Fibroblast of skin of right quadriceps (primary cell): ENCODE results near the gene SDR42E2.
"Not testable (repeated sequence)": the region's sequence is repeated elsewhere in the genome, so short reads cannot be mapped to it uniquely, and the experiment has no call there.

Experiments
- DNase-seq: peaks from one replicate; pipeline ENCODE4 v3.0.0-alpha.2; 2013

Gene SDR42E2

GRCh38 chr16:22161999-22162655 is at the start of gene SDR42E2:
Gene SDR42E2, plus strand, starts transcription at chr16:22162506. Its CDS starts 3,077 bp downstream, at chr16:22165583.
- no peak for DNase-seq

GRCh38 chr16:22116095-22116700 is 46.1 kb upstream of the SDR42E2 start:
- DNase-seq = no peak

- DNase-seq = no peak
Measured at GRCh38 chr16:22117609-22118008, 44.7 kb upstream of the SDR42E2 start.

- no peak for DNase-seq
Measured at GRCh38 chr16:22120440-22120839, 41.9 kb upstream of the SDR42E2 start.

GRCh38 chr16:22122239-22122638 is 40.1 kb upstream of the SDR42E2 start:
- no peak for DNase-seq

- no peak for DNase-seq
Measured at GRCh38 chr16:22123146-22123545, 39.2 kb upstream of the SDR42E2 start.

DNA sequence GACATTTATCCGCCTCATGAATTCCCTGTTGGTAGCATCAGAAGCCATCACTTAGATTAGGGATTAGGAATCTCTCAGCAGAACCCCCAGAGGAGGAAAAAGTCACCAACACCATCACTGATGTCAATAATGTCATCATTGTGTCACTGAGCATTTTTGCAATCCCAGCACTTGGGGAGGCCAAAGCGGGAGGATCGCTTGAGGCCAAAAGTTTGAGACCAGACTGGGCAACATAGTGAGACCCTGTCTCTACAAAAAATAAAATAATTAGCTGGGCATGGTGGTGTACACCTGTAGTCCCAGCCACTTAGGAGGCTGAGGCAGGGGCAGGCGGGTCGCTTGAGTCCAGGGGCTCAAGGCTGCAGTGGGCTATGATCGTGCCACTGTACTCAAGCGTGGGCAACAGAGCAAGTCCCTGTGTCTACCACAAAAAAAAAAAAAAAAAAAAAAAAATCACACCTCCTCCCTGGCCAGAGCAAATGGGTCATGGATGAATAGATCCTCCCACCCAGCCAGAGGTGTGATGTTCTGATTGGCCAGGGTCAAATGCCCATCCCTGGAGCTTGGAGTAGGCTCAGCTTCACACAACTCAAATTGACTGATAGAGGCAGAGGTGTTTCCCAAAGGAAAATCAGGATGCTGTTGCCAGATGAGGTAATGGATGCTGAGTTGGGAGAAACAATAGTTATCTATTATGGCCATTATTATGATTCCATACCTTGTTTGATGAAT is 38.4 kb upstream of the SDR42E2 start:
- DNase-seq = no peak

DNA sequence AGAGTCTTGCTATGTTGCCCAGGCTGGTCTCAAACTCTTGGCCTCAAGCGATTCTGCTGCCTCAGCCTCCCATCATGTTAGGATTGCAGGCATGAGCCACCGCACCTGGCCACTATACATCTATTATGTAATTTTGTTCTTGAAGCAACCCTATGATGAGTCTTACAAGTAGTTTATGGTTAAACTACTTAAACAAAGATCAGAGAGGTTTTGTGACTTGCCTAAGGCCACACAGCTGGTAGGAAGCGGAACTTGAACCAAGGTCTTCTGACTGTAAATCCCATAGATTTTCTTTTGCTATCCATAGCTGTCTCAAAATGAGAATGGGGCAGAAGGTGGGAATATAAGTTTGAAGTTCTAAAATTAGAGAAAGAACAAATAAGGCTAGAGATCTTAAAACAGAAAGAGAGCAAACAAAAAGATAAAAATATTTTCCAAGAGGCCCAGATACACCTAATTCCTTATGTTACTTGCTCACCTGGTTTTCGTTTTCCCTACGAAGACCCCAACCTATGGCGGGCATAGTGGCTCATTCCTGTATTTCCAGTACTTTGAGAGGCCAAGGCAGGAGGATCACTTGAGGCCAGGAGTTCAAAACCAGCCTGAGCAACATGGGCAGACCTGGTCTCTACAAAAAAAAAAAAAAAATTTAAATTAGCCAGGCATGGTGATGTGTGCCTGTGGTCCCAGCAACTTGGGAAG is 37.6 kb upstream of the SDR42E2 start:
- no peak for DNase-seq

- DNase-seq = no peak
Measured at GRCh38 chr16:22126037-22126558, 36.2 kb upstream of the SDR42E2 start.

GRCh38 chr16:22128537-22128936 is 33.8 kb upstream of the SDR42E2 start:
- DNase-seq = not testable (repeated sequence)

DNA sequence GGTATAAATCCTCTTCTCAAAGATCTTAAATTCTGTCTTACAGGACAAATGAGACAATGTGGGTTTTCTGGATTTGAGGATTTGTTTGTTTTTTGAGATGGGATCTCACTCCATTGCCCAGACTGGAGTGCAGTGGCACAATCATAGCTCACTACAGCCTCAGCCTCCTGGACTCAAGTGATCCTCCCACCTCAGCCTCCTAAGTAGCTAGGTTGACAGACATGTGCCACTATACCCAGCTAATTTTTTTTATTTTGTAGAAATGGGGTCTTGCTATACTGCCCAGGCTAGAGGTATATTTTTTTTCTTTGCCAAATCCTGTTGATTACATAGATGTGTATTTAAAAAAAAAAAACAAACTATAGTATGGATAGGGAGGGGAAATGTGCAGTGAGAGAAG is 31.8 kb upstream of the SDR42E2 start:
- no peak for DNase-seq

GRCh38 chr16:22132801-22133200 is 29.5 kb upstream of the SDR42E2 start:
- DNase-seq = no peak

DNA sequence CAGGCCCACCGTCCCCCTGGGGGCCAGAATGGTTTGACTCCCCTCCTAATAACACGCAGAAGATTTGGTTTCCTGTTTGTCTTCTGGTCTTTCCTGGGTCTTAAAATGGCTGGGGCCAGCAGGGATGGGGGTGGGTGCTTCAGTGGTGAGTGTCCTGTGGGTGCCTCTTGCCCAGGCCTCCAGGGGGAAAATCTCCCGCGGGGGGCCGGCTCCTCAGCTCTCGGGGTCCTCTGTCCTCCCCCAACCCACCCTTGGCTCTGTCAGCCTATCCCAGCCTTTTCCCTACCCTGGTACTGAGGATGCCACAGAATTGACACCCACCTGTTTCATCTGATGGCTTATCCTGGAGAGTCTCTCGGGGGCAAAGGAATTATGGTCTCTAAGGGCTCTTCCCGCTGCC is 23.8 kb upstream of the SDR42E2 start:
- no peak for DNase-seq

- no peak for DNase-seq
Measured at GRCh38 chr16:22139008-22139407, 23.3 kb upstream of the SDR42E2 start.

GRCh38 chr16:22139732-22140131 is 22.6 kb upstream of the SDR42E2 start:
- DNase-seq = no peak

- DNase-seq = no peak
Measured at GRCh38 chr16:22141767-22142166, 20.5 kb upstream of the SDR42E2 start.

DNA sequence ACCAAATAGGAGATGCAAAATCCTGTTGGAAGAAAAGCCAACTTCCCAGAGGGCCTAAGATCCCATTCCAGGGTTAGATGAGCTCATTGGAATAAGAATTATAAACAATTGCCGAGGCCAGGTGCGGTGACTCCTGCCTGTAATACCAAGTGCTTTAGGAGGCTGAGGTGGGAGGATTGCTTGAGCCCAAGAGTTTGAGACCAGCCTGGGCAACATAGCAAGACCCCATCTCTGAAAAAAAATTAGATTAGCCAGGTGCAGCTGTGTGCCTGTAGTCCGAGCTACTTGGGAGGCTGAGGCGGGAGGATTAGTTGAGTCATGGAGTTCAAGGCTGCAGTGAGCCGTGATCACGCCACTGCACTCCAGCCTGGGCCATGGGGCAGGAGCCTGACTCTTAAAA is 17.8 kb upstream of the SDR42E2 start:
- DNase-seq = no peak

DNA sequence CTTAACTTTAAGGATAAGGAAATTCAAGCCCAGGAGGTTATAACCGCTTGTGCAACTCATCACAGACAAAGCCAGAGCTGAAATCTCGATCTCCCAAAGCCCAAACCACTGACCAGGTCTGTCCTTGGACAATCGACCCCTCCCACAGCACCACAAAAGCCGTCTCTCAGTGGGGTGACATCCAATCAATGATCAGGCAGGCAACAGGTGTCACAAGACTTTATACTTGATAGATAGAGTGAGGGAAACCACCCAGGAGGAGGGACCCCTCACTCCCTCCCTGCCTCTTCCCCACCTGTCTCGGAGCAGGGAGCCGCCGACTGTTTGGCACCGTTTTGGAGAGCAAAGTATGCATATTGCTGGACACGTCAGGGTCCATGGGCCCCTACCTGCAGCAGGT is 14.5 kb upstream of the SDR42E2 start:
- no peak for DNase-seq

DNA sequence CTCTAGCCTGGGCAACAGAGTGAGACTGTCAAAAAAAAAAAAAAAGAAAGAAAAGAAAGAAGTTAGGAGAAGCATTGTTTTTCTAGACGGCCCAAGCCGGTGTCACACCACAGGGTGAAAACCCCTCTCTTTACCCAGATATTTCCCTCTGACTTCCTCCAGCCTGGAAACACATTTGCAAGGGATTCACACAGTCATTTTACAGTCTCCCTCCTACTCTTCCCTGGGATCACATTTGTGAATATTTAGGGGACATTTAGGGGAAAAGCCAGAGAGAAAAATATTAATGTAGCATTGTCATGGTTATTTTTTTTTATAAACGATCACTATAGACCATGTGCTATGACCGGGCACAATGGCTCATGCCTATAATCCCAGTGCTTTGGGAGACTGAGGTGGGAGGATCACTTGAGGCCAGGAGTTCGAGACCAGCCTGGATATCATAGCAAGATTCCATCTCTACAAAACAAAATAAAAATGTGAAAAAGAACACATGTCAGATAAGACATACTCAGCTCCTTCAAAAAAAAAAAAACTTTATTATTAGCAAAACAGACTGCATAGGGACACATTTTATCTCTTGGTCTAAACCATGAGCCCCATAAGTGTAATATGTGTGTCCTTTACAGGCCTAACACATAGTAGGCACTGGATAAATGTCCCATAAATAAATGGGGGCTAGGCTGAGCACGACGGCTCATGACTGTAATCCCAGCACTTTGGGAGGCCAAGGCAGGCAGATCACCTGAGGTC is 10.9 kb upstream of the SDR42E2 start:
- DNase-seq = no peak

GRCh38 chr16:22152316-22152715 is 10.0 kb upstream of the SDR42E2 start:
- no peak for DNase-seq

DNA sequence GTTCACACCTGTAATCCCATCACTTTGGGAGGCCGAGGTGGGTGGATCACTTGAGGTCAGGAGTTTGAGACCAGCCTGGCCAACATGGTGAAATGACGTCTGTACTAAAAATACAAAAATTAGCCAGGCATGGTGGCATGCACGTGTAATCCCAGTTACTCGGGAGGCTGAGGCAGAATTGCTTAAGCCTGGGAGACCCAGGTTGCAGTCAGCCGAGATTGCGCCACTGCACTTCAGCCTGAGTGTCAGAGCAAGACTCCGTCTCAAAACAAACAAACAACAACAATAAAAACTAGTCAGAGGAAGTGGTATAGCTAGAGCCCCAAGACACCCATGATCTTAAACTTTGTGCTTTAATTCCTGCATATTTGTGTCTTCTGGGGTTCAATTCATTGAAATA is 9.2 kb upstream of the SDR42E2 start:
- not testable (repeated sequence) for DNase-seq

DNA sequence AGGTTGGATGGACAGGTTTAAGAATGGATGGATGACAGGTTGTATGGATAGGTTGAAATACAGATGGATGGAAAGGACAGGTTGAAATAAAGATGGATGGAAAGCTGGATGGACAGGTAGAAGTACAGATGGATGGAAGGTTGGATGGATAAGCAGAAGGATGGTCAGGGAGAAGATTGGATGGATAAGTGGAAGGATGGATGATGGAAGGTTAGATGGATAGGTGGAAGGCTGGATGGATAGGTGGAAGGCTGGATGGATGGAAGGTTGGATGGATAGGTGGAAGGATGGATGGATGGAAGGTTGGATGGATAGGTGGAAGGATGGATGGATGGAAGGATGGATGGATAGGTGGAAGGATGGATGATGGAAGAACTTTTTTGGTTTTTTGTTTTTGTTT is 905 bp upstream of the SDR42E2 start:
- DNase-seq = no peak

DNA sequence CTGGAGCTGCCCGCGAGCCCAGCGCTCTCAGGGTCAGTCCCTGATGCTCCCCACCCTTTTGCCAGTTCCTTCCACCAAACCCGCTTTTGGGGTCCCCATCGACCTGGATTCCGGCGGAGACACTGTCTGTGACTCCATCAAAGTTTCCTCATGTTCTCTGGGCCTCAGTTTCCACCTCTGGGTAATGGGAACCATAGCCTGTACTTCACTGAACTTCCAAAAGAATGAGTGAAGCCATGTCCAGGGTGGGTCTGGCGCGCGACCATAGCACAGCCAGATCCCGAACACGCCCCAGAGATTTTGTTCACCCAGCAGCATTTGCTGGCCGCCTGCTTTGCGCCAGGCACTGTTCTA is 327 bp downstream of the SDR42E2 start:
- DNase-seq = no peak
